Measurements from ENCODE around the gene COG5.

Gene COG5

DNA sequence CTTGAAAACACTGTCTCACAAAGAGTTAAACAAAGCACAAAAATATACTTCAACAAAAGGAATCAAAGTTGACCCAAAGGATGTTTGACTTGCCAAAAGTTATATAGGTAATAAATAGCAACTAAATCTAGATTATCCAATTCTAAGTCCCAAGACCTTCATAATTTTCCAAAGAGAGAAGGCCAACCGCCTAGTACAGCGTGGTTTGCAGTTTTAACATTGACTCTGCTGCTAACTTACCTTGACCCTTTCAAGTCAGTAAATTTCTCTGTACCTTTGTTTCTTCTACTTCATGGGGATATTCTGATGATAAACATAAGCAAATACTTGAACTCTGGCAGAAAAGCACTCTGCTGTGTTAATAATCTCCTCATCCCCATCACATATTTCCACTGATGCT lies 95.7 kb downstream of the COG5 start:
- no peak for DNase-seq (ENCODE audit: low spot score)
- Histone ChIP-seq H3K4me3 (no peak overlapping the region), H3K27ac (no peak overlapping the region)
- TF ChIP-seq, protein P1, sequence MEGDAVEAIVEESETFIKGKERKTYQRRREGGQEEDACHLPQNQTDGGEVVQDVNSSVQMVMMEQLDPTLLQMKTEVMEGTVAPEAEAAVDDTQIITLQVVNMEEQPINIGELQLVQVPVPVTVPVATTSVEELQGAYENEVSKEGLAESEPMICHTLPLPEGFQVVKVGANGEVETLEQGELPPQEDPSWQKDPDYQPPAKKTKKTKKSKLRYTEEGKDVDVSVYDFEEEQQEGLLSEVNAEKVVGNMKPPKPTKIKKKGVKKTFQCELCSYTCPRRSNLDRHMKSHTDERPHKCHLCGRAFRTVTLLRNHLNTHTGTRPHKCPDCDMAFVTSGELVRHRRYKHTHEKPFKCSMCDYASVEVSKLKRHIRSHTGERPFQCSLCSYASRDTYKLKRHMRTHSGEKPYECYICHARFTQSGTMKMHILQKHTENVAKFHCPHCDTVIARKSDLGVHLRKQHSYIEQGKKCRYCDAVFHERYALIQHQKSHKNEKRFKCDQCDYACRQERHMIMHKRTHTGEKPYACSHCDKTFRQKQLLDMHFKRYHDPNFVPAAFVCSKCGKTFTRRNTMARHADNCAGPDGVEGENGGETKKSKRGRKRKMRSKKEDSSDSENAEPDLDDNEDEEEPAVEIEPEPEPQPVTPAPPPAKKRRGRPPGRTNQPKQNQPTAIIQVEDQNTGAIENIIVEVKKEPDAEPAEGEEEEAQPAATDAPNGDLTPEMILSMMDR (IDR thresholded peaks at IDR 0.05) = no peak

DNA sequence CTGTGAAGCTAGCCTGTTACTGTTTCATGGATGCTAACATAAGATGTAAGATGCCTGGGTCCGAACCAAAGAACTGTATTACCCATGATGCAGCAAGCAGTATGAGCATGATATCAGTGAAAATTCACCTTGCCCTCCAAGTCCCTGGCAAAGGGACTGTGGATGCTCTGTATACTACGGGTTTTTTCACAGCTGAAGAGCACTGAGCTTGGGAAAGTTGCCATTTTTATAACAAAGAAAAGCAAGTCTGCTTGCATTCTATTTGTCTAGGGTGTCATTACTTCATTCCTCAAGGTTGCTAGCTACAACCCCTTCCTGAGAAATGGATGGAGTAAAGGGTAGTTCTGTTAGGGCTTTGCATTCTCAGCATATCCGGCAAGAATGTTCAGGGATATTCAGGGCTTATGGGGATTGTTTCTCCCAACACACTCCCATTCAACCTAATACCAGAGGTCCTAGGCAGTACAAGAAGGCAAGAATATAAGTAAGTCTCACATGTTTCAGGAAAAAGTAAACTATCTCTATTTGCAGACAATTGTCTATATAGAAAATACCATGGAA lies 99.0 kb downstream of the COG5 start:
- TF ChIP-seq, protein P1 (IDR thresholded peaks at IDR 0.05) = no peak
- no peak overlapping the region for H3K27ac ChIP-seq
- no peak overlapping the region for H3K4me3 ChIP-seq
- DNase-seq (ENCODE audit: low spot score) = no peak

DNA sequence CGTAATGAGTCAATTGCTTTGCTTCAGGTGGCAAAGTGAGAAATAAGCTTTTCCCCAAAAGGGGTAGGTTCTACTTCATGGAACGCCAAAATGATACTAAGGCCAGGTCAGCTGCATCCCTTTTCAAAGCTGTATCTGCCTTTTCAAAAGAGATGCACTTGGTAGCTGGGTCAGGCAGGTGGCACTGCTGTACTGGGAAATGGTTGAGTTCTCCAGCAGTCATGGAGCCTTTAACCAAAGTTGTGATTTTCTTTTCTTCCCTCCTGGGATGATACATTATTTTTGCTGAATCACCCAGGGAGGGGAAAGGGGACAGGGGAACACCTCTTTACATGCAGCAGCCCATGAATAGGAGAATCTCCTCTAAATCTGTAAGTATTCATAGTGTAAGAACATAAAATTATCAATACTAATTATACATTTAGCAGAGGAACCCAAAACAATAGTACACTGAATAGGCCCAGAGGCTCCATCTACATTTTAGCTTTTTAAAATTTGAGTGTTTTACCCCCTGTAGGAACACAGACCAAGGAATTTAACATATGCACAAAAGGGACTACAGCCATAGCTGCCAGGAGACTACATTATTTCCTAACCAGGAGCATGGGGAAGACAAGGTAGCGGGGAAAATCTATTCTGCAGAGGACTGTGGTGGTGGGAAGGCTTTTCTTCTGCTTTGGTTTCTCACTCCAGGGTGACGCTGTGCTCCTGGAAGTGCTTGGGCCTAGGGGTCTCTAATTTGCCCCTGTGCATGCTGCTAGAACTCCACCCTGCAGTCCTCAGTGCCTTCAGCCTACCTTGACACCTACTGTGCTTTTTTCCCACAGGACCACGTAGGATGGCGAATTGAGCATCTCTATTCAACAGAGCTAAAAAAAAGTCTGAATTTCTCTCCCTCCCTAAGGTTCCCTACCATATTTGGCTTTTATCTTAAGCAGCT lies 100.3 kb downstream of the COG5 start:
- TF ChIP-seq, protein P1 (IDR thresholded peaks at IDR 0.05) = peak; percentile 48
- Histone ChIP-seq H3K27ac (no peak overlapping the region), H3K4me3 (no peak overlapping the region)
- DNase-seq (ENCODE audit: low spot score) = peak; percentile 75

DNA sequence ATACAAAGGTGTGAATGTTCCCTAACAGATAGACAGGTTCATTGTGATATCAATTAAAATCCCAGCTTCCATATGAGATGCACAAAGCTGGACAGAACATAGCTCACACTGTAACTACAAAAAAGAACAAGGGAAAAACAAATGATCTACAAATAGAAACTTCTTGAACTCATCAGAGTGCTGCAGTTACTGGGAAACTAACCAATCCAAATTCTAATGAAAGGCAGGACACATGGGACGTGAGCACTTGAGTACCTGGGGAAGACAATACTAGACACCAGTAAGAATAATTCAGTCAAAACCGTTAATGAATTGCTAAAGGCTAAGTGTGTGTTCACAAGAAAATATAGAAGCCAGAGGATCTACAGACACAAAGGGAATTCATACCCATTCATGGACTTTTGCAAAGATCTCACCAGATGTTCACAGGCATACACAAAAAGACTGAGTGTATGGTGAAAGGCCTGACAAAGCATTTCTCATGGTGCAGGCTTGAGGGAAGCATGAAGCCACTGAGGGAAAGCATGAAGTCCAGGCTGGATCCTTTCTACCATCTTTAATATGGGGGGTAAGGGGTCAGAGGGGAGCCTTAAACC lies 101.7 kb downstream of the COG5 start:
- TF ChIP-seq, protein P1 (IDR thresholded peaks at IDR 0.05) = no peak
- Histone ChIP-seq H3K27ac (no peak overlapping the region), H3K4me3 (no peak overlapping the region)
- no peak for DNase-seq (ENCODE audit: low spot score)

DNA sequence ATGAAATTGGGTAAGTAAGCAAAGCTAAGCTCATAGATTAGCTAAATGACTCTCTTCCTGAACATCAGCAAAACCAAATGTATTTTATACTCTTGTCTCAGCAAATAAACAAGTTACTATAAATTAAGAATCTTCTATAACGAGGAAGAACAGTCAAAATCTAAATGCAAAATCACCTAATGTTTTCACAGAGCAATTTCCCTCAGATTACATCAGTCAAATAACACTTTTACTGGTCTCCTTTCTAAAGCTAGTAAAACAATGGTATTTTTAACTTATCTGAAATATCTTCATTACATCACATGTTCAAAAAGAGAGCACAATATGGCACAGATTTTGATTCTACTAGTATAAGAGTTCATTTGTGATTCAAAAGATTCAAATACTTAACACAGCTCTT lies 110.3 kb downstream of the COG5 start:
- TF ChIP-seq, protein P1 (IDR thresholded peaks at IDR 0.05) = no peak
- Histone ChIP-seq H3K4me3 (no peak overlapping the region), H3K27ac (no peak overlapping the region)
- DNase-seq (ENCODE audit: low spot score) = no peak

DNA sequence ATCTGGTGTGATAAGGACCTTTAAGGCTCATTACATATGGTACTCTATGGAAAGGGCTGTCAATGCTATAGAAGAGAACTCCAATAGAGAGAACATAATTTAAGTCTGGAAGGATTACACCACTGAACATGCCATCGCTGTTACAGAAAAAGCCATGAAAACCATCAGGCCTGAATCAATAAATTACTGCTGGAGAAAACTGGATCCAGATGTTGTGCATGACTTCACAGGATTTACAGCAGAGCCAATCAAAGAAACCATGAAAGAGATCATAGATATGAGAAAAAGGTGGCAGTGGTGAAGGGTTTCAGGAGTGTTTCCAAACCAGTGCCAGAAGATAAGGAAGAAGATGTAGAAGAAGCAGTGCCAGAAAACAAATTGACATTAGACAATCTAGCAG lies 112.8 kb downstream of the COG5 start:
- H3K4me3 ChIP-seq = no peak overlapping the region
- no peak overlapping the region for H3K27ac ChIP-seq
- TF ChIP-seq, protein P1 (IDR thresholded peaks at IDR 0.05) = no peak
- DNase-seq (ENCODE audit: low spot score) = no peak

Measured in coronary artery (tissue), 2 donors.